Measurements from ENCODE around the gene CPXM2.

GRCh38 chr10:123786896-123787295, 104.7 kb downstream of the CPXM2 start:
- TF ChIP-seq CTCF (IDR thresholded peaks at IDR 0.05; ENCODE audit: insufficient read depth, low read length, poor library complexity, severe bottlenecking) (no peak), EZH2phosphoT487 (conservative IDR thresholded peaks at IDR 0.05; ENCODE audit: low read length) (no peak)

Measured in SU-DHL-6 (cell line).